K562 (cell line): ENCODE results near the gene XPC. TPM values are rescaled to one million over a fixed set of nuclear protein-coding genes. Genes with fewer than 3 reads are reported as not detected.

Source experiments
- FOSL1 ChIP-seq: fragments of 200-800 bp; sonication (Bioruptor generic); conservative IDR thresholded peaks from 2 replicates; pipeline ENCODE4 v1.6.1; 2016; ENCODE audit warnings: missing genetic modification characterization, missing compliant biosample characterization
- GTF2A2 ChIP-seq: IDR thresholded peaks from 2 replicates; pipeline ENCODE4 v1.6.1; 2016; ENCODE audit warnings: mild to moderate bottlenecking, missing genetic modification characterization, missing compliant biosample characterization
- HDGF ChIP-seq: fragments of 450-650 bp; IDR thresholded peaks from 2 replicates; pipeline ENCODE4 v1.6.1; 2016
- IFI16 ChIP-seq: fragments of 250-450 bp; sonication (Bioruptor Pico); IDR thresholded peaks from 2 replicates; pipeline ENCODE4 v2.1.2; 2022; ENCODE audit warnings: mild to moderate bottlenecking, inconsistent platforms
- IRF1 ChIP-seq: sonication (generic); formaldehyde crosslinking; IDR thresholded peaks from 2 replicates; pipeline ENCODE4 v1.8.0; 2022; ENCODE audit warnings: missing genetic modification reagents, mild to moderate bottlenecking, borderline replicate concordance
- NBN ChIP-seq: fragments of 450-650 bp; IDR thresholded peaks from 2 replicates; pipeline ENCODE4 v1.6.1; 2016; ENCODE audit warnings: low read depth, mild to moderate bottlenecking
- NFRKB ChIP-seq: fragments of 450-650 bp; IDR thresholded peaks from 2 replicates; pipeline ENCODE4 v1.6.1; 2016; ENCODE audit warnings: low read depth
- PHF20 ChIP-seq: fragments of 450-650 bp; IDR thresholded peaks from 2 replicates; pipeline ENCODE4 v1.6.1; 2018; ENCODE audit not compliant: partially characterized antibody
- POLR2H ChIP-seq: IDR thresholded peaks from 2 replicates; pipeline ENCODE4 v1.6.1; 2016; ENCODE audit warnings: missing genetic modification characterization, low read depth, mild to moderate bottlenecking, control low read depth, missing compliant biosample characterization, moderate library complexity
- PRMT5 ChIP-seq: sonication (generic); formaldehyde crosslinking; IDR thresholded peaks from 2 replicates; pipeline ENCODE4 v1.5.0; 2020; ENCODE audit warnings: missing genetic modification reagents
- RAD51 ChIP-seq: fragments of 450-650 bp; IDR thresholded peaks from 2 replicates; pipeline ENCODE4 v1.7.1; 2016; ENCODE audit warnings: low read depth, mild to moderate bottlenecking, borderline replicate concordance
- RNF2 ChIP-seq: sonication (generic); IDR thresholded peaks from 2 replicates; pipeline ENCODE4 v1.6.1; 2016
- SETDB1 ChIP-seq: IDR thresholded peaks from one replicate; pipeline ENCODE4 v1.6.1; 2012; ENCODE audit warnings: low read length, control low read depth, inconsistent platforms
- SNIP1 ChIP-seq: fragments of 450-650 bp; IDR thresholded peaks from 2 replicates; pipeline ENCODE4 v1.7.1; 2017; ENCODE audit warnings: low read depth, mild to moderate bottlenecking
- SREBF2 ChIP-seq: sonication (generic); formaldehyde crosslinking; IDR thresholded peaks from 2 replicates; pipeline ENCODE4 v1.4.0; 2020; ENCODE audit warnings: mild to moderate bottlenecking, missing genetic modification reagents
- SRSF9 ChIP-seq: fragments of 200-400 bp; formaldehyde crosslinking; IDR thresholded peaks from 2 replicates; pipeline ENCODE4 v1.6.1; 2017; ENCODE audit warnings: low read depth, low read length, borderline replicate concordance
- TAF7 ChIP-seq: fragments of 450-650 bp; IDR thresholded peaks from 2 replicates; pipeline ENCODE4 v1.6.1; 2016; ENCODE audit warnings: missing genetic modification characterization, missing compliant biosample characterization
- ZBTB1 ChIP-seq: sonication (generic); formaldehyde crosslinking; IDR thresholded peaks from 2 replicates; pipeline ENCODE4 v1.8.1; 2023; ENCODE audit warnings: missing genetic modification reagents, low read depth, mild to moderate bottlenecking, borderline replicate concordance
- ZFP30 ChIP-seq: fragments of 250-450 bp; sonication (Bioruptor Pico); IDR thresholded peaks from 2 replicates; pipeline ENCODE4 v1.8.0; 2022; ENCODE audit warnings: moderate library complexity, mild to moderate bottlenecking, inconsistent platforms, borderline replicate concordance
- ZNF143 ChIP-seq: sonication (generic); formaldehyde crosslinking; IDR thresholded peaks from 2 replicates; pipeline ENCODE4 v1.9.0; 2022; ENCODE audit warnings: mild to moderate bottlenecking, missing genetic modification reagents
- ZNF175 ChIP-seq: fragments of 200-800 bp; sonication (Bioruptor generic); IDR thresholded peaks from 2 replicates; pipeline ENCODE4 v1.6.1; 2016; ENCODE audit warnings: low read depth, mild to moderate bottlenecking, missing genetic modification characterization, missing compliant biosample characterization
- ZNF217 ChIP-seq: sonication (generic); formaldehyde crosslinking; IDR thresholded peaks from 2 replicates; pipeline ENCODE4 v1.8.0; 2022; ENCODE audit warnings: mild to moderate bottlenecking, missing genetic modification reagents
- ZNF239 ChIP-seq: fragments of 250-450 bp; sonication (Bioruptor Pico); IDR thresholded peaks from 2 replicates; pipeline ENCODE4 v1.4.0; 2020; ENCODE audit warnings: mild to moderate bottlenecking
- ZNF780A ChIP-seq: fragments of 250-450 bp; sonication (Bioruptor Pico); IDR thresholded peaks from 2 replicates; pipeline ENCODE4 v1.5.0; 2021; ENCODE audit warnings: mild to moderate bottlenecking
- polyA plus RNA-seq, 8 experiments: library from polyadenylated mRNA; depleted of rRNA in 4 of 8; stranded (reverse) in 5 of 8; unstranded in 3 of 8; fragments of >200 nt; fragmentation: Nextera tagmentation in 2 of 8; fragmentation: Illumina TruSeq in 1 of 8; extraction: Ambion mirVana in 2 of 8; extraction: Trizol in 1 of 8; gene quantifications; 2 replicates each; pipeline versions ENCODE4 v1.2.1 to v1.2.3, GENCODE V29; 2011 to 2014; ENCODE audit warnings: inconsistent platforms in 1 of 8, missing spikeins in 1 of 8
- total RNA-seq, 7 experiments: library from RNA; depleted of rRNA in 6 of 7; stranded (reverse); fragments of >200 nt in 6 of 7; fragmentation: Illumina TruSeq in 2 of 7; extraction: Trizol in 2 of 7; gene quantifications; 2 replicates each; pipeline versions ENCODE4 v1.2.1 to v1.2.3, GENCODE V29; 2011 to 2021; ENCODE audit warnings: low replicate concordance in 1 of 7
- TF ChIP-seq, protein P1 (sequence below): fragments of 250-450 bp; sonication (Bioruptor Pico); IDR thresholded peaks from 2 replicates; pipeline ENCODE4 v1.4.0; 2020
- TF ChIP-seq, protein P2 (sequence below), 3 experiments: fragments of 200-800 bp in 1 of 3; sonication (Bioruptor generic) in 1 of 3; sonication (generic) in 1 of 3; formaldehyde crosslinking in 1 of 3; IDR thresholded peaks; 2 replicates each; pipeline versions ENCODE4 v1.6.1 to v1.8.0; 2016 to 2022; ENCODE audit warnings: mild to moderate bottlenecking in 2 of 3, missing compliant biosample characterization in 2 of 3, missing genetic modification characterization in 2 of 3, missing genetic modification reagents in 1 of 3
- TF ChIP-seq, protein P3 (sequence below): sonication (generic); formaldehyde crosslinking; IDR thresholded peaks from 2 replicates; pipeline ENCODE4 v1.8.1; 2022; ENCODE audit warnings: missing genetic modification reagents

Gene XPC
- total and polyA plus RNA-seq, 9 of the 15 experiments (the other 6 are each of a cell fraction or from before 2014, with no cell fraction given) = 3.8 to 54.7 (median 41.3) TPM

DNA sequence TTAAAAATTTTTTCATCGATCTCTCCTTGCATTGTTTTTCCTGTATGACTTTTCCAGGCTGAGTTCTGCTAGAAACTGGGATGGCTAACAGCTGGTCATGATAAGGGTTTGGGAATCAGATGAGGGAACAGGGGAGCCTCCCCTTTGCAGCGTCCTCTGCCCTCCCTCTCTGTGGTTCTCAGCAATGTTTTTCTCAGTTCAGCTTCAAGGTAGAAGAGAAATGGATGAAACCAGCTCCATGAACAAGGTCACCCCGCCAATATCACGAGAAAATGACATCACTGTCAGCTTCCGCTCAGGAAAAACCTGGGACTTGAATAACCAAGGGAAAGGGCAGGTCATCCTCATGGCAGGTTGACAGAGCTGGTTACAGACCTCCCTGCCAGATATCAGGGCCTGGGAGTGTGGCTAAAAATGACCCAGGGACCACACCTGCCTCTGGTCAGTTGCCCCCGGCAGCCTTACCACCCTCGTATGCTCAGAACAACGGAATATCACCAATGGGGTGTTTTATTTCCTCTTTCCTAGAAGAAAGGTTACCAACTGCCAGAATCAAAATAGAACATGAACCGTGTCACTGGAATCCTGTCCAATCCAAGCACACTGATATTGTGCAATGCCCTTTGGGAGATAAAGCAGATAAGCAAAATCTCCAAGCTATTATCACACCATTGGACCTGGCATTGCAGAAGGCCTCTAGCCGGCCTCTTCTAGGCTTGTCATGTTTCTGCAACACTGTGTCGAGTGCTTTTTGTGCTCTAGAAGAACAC lies 26.3 kb upstream of the XPC start (continued):
- no peak for TF ChIP-seq ZFP30 (CRISPR knock-in tag)
- TF ChIP-seq RAD51 = no peak
- TF ChIP-seq ZNF239 (CRISPR knock-in tag) = peak; percentile 48; the same call in 1 of the 2 replicates
- no peak for TF ChIP-seq TAF7 (tag)
- TF ChIP-seq ZNF217 (CRISPR knock-in tag) = no peak
- TF ChIP-seq ZNF780A (CRISPR knock-in tag) = no peak
- TF ChIP-seq PHF20 = no peak
- no peak for TF ChIP-seq GTF2A2
- TF ChIP-seq, protein P1, sequence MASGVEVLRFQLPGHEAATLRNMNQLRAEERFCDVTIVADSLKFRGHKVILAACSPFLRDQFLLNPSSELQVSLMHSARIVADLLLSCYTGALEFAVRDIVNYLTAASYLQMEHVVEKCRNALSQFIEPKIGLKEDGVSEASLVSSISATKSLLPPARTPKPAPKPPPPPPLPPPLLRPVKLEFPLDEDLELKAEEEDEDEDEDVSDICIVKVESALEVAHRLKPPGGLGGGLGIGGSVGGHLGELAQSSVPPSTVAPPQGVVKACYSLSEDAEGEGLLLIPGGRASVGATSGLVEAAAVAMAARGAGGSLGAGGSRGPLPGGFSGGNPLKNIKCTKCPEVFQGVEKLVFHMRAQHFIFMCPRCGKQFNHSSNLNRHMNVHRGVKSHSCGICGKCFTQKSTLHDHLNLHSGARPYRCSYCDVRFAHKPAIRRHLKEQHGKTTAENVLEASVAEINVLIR = peak; percentile 70; the same call in 1 of the 2 replicates
- TF ChIP-seq IRF1 = no peak
- peak; percentile 92 for TF ChIP-seq ZNF175 (CRISPR knock-in tag)
- TF ChIP-seq, protein P2, sequence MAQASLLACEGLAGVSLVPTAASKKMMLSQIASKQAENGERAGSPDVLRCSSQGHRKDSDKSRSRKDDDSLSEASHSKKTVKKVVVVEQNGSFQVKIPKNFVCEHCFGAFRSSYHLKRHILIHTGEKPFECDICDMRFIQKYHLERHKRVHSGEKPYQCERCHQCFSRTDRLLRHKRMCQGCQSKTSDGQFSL (CRISPR knock-in tag; IDR thresholded peaks at IDR 0.05) = no peak
- TF ChIP-seq, protein P2 (tag; IDR thresholded peaks at IDR 0.05) = no peak
- no peak for TF ChIP-seq SNIP1
- TF ChIP-seq FOSL1 = 0 out of 2 replicates have a peak, but pooled peaks have one; percentile 39
- TF ChIP-seq NBN = no peak; the same call in 1 of the 2 replicates
- TF ChIP-seq, protein P3, sequence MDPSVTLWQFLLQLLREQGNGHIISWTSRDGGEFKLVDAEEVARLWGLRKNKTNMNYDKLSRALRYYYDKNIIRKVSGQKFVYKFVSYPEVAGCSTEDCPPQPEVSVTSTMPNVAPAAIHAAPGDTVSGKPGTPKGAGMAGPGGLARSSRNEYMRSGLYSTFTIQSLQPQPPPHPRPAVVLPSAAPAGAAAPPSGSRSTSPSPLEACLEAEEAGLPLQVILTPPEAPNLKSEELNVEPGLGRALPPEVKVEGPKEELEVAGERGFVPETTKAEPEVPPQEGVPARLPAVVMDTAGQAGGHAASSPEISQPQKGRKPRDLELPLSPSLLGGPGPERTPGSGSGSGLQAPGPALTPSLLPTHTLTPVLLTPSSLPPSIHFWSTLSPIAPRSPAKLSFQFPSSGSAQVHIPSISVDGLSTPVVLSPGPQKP = no peak
- TF ChIP-seq SETDB1 = no peak
- TF ChIP-seq SREBF2 (CRISPR knock-in tag) = no peak
- no peak for TF ChIP-seq SRSF9
- no peak for TF ChIP-seq HDGF
- TF ChIP-seq PRMT5 (CRISPR knock-in tag) = no peak
- no peak for TF ChIP-seq ZNF143
- TF ChIP-seq RNF2 = peak; percentile 96
- TF ChIP-seq ZBTB1 (CRISPR knock-in tag) = no peak
- TF ChIP-seq POLR2H (tag) = peak; percentile 79
- peak; percentile 78; the same call in 1 of the 2 replicates for TF ChIP-seq NFRKB
- no peak for TF ChIP-seq IFI16
